22Rv1 (cell line): ENCODE measurements around the gene CEP131.

ENCODE experiments used
- ZFX ChIP-seq: fragments of 450-650 bp; IDR thresholded peaks from 2 replicates; pipeline ENCODE4 v1.6.1; 2017; ENCODE audit warnings: antibody characterized with exemption, borderline replicate concordance
- TF ChIP-seq, protein P1 (sequence below): fragments of 450-650 bp; IDR thresholded peaks from 2 replicates; pipeline ENCODE4 v1.5.1; 2017; ENCODE audit warnings: mild to moderate bottlenecking

DNA sequence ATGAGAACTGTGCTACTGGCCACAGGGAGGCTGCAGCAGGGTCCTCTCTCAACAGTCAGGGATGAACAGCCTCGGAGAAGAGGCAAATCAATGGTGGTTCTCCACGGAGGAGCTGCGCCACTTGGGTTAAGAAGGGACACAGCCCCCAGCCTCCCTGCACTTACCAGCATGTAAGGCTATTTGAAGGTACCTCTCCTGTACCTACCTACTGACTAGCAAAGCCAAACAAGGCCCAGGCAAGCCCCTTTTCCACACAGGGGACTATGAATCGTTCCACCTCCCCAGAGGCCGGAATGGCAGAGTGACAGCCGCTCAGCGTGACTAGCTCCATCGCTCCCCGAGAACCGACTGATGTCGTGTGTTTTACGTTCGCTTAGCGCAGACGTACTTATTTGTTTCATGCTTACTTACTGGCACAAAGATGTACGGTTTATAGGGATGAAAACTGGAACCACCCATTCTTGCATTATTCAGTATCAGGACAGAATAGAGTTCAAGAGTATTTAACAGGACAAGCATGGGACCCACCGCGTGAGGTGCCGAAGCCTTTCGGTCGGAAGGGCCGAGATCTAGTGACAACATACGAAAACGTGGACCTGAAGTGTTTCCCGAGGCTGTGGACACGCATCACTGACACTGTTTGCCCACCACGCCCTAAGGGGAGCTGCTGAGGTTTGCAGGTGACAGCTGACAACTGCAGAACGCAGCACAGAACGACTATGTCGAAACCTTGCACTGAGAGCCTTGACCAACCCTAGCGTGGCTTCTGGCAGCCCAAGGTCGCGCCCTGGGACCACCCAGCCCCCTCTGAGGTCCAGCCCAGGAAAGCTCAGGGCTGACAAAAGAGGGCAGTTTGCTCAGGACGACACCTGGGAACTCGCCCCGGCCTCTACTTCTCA lies 15.1 kb upstream of the CEP131 start:
- TF ChIP-seq, protein P1, sequence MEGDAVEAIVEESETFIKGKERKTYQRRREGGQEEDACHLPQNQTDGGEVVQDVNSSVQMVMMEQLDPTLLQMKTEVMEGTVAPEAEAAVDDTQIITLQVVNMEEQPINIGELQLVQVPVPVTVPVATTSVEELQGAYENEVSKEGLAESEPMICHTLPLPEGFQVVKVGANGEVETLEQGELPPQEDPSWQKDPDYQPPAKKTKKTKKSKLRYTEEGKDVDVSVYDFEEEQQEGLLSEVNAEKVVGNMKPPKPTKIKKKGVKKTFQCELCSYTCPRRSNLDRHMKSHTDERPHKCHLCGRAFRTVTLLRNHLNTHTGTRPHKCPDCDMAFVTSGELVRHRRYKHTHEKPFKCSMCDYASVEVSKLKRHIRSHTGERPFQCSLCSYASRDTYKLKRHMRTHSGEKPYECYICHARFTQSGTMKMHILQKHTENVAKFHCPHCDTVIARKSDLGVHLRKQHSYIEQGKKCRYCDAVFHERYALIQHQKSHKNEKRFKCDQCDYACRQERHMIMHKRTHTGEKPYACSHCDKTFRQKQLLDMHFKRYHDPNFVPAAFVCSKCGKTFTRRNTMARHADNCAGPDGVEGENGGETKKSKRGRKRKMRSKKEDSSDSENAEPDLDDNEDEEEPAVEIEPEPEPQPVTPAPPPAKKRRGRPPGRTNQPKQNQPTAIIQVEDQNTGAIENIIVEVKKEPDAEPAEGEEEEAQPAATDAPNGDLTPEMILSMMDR, result no peak
- TF ChIP-seq ZFX, result no peak
